ENCODE results near the gene CTSF.
"Not testable (repeated sequence)": the region's sequence is repeated elsewhere in the genome, so short reads cannot be mapped to it uniquely, and the experiment has no call there.

CTSF gene

DNA sequence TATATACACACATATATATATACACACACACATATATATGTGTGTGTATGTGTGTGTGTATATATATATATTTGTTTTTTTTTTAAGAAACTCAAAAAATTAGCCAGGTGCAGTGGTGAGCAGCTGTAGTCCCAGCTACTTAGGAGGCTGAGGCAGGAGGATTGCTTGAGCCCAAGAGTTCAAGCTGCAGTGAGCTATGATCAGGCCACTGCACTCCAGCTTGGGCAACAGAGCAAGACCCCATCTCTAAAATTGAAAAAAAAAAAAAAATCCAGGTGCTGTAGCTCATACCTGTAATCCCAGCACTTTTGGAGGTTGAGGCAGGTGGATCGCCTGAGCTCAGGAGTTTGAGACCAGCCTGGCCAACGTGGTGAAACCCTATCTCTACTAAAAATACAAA, 20.9 kb upstream of the CTSF start:
- DNase-seq: not testable (repeated sequence)

DNA sequence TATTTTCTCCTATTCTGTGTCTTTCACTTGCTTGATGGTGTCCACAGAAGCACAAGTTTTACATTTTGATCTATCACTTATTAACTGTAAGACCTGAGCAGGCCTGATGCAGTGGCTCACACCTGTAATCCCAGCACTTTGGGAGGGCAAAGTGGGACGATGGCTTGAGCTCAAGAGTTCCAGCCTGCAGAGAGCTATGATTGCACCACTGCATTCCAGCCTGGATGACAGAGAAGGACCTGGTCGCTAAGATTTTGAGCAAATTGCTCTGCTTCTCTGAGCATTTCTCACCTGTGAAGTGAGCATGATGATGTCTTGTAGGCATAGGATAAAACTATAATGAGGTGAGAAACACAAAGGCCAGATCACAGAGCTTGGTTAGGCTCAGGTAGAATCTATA, 17.7 kb upstream of the CTSF start:
- DNase-seq: no peak

DNA sequence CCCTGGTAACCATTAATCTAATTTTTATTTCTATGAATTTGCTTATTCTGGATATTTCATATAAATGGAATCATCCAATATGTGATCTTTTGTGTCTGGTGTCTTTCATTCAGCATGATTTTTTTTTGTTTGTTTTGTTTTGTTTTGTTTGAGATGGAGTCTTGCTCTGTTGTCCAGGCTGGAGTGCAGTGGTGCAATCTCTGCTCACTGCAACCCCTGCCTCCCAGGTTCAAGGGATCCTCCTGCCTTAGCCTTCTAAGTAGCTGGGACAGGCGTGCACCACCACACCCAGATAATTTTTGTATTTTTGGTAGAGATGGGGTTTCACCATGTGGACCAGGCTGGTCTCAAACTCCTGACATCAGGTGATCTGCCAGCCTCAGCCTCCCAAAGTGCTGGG, 17.0 kb upstream of the CTSF start:
- not testable (repeated sequence) for DNase-seq

DNA sequence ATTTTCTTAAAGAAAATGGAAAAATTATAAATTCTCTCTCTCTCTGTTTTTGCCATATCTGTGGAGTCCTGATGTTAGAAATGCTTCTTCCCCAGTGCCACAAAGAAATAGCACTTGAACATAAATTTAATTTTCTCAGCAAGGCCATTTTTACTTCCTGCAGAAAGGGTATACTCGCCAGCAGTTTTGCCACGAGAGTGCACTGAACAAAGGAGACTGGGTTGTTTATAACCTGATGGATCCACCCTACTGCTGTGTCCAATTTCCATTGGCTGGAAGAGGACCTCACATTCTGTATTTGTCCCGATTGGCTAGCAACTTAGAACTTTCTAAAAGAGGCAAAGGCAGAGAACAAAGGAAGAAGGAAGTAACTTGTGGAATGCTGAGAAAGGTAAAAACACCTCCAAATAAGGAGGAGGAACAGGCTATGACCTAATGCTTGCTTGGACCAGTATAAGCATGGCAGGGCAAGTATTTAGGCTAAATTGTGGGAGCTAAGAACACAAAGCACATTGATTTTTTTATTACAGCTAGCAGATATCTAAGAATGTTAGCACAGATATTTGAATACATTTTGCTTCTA, 14.2 kb upstream of the CTSF start:
- DNase-seq: not testable (repeated sequence)

DNA sequence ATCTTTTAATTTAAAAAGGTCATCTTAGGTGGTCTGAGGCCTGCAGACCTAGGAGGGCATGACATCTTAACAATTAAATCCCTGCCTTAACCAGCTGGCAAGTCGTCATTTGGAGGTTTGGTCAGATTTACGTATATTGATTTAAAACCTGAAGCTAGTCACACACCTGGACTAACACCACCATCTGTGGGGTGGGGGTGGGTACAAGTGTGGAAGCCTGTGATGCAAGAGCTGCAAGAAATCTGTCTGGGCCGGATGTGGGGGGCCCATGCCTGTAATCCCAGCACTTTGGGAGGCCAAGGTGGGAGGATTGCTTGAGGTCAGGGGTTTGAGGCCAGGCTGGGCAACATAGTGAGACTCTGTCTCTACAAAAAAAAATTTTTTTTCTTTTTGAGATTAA, 12.9 kb upstream of the CTSF start:
- DNase-seq: no peak

DNA sequence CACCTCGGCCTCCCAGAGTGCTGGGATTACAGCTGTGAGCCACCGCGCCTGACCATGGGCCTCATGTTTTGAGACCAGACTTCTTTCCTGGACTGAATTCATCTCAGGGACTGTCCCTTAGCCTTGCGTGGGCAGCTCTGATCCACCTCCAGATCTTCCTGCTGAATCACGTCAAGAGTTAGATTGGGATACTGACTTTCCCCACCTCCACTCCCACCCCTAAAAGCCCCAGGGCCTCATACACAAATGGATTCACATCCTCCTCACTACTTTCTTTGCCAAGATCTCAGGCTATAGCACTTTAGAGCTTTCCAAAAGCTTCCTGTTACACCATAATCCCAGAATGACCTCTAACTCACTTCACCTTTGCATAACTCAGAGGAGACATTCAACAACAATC, 12.4 kb upstream of the CTSF start:
- no peak for DNase-seq

DNA sequence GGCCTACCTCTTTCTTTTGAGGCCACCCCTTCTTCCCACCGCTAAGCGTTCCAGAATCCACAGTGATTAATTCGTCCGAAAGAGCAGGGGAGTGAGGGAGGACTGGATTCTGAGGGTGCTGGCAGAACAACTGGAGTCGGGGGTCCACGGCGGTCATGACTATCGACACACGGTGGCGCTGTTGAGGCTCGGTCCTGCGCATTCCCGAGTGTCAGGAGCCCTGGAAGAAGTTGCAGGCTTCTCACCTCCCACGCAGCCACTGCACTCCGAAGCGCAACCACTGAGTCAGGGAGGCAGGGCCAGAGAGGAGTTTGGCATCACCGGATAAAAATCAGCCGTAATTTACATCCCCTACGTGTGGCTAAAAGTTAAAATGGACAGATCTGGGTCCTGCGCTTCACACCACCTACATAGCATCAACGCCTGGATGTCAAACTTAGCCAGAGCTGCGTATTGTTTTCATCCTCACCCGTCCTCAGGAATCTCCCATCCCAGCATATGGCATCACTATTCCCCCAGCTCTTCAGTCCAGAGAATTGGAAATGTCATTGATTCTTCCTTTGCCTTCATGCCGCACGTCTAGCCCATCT, 10.7 kb upstream of the CTSF start:
- no peak for DNase-seq

DNA sequence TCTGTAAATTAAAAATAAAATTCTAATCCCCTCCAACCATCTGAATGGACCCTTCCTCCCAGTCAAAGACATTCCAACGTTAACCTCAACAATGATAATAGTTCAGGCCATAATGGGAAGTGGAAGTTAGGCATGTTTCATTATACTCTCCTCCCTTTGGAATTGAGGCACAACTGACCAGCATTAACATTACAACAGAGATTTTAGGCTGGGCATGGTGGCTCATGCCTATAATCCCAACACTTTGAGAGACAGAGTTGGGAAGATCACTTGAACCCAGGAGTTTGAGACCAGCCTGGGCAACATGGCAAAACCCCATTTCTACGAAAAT, 2.4 kb upstream of the CTSF start:
- DNase-seq: no peak

DNA sequence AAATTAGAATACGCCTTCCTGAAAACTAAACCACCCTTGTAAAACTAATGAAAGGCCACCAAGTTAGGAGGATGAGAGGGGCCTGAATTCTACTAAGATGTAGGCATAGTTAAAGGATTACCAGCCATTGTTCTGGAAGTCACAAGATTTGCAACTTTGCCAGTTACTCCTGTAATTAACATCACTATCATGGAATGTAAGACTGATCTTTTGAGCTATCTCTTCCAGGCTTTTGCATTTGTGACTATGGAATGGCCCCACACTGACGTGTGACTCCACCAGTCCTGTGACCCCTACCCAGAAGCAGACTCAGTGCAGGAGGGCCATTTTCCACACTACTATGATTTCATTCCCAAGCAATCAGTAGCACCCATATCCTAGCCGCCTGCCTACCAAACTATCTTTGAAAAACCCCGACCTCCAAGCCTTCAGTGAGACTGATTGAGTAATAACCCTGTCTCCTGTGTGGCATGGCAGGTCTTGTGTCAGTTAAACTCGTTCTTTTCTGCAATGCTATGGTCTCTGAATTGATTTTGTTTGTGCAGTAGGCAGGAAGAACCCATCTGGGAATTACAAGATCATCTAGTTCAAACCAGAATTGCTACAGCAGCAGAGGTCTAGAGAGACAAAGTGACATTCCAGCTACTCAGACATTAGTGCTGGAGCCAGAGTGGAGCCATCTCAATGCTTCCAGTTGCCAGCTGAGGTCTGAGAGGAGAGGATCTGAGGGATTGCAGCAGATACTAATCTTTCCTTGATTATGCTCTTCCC, 1.9 kb upstream of the CTSF start:
- no peak for DNase-seq

DNA sequence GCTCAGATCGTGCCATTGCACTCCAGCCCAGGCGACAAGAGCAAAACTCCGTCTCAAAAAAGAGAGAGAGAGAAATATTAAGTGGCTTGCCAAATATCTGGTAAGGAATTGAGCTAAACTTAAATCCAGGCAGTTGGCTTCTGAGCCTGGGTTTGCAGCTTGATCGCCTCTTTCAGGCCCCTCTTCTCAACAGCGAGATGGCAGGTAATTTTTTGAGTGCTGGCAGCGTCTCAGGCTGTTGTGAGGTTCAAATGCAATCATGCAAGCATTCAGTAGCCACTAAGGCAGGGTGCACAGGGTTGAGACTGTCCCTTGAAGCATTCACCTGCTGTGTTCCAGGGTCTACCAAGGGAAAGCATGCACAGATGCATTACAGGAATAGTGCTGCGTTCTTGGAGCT, 670 bp upstream of the CTSF start:
- no peak for DNase-seq

DNA sequence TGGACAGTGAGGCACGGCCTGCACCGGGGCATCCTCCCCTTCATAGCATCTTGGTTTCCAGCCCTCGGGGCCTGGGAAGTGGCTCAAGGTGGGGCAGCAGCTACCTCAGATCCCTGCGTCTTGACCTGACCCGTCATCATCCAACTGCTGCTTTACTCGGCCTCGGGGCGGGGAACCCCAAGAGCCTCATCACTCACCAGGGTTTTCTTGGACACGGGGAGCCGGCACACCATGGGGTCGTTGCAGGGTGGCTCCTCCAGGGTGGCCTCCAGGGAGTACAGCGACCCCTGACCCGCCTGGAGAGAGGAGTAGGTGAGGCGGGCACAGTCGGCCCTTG, 651 bp downstream of the CTSF start:
- DNase-seq: no peak

DNA sequence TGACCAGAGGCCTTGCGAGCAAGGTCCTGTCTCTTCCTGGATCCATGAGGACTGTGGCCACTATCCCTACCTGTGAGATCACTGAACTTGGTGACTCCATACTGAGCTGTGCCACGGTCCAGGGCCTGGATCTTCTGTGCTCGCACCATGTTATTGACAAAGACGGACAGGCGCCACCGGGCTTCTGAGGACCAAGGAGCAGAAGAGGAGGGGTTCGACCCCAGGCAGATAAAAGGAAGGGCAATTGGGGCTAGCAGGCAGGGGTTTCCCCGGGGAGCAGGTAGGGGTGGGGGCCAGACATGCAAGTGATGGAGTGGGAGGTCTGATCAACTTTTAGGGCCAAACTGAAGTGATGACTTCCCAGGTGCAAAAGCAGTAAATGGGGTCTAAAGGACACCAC, 2.2 kb downstream of the CTSF start:
- no peak for DNase-seq

DNA sequence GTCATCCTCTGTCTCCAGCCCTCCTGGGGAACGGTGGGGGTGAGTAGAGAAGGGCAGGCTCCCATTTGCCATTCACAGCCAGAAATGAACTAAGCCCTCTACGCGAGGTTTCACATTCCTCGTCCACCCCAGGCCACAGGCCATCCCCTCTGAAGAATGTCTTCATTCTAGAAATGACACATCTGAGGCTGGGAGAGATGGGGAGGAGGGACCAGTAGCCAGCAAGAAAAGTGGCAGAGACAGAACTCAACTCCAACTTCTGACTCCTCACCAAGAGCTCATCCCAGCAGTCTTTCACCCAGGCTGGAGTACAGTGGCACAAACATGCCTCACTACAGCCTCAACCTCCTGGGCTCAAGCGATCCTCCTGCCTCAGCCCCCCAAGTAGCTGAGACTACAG, 3.4 kb downstream of the CTSF start:
- DNase-seq: no peak

DNA sequence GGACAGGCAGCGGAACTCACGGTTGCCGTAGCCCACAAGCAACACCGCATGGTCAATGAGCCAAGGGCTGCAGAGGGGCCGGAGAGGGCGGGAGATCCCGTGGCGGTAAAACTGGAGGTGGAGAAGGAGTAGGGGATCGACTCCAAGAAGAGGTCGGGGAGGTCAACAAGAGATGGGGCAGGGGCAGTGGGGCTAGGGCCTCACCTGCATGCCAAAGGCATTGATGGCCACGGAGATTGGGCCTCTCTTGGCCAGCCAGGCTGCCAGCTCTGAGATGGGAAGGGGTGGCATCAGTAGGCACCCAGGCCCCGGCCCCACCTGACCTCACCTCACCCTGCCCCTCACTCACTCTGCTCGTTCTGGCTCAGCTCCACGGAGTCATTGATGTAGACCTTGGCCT, 3.9 kb downstream of the CTSF start:
- no peak for DNase-seq

DNA sequence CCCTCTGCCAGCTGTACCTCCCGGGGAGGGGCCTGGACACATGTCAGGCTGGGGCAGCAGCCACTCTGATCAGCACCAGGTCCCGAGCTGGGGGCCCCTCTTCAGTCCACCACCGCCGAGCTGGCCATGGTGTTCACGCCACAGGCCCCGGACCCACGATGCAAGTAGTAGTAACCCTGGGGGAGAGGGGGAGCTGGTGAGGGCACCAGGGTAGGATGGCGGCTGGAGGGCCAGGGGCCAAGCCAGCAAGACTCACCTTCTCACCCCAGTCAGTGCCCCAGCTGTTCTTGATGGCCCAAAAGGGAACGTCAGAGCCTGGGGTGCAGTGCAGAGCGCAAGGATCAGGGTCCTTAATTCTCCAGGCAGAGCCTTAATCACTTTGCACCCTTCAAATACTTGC, 4.6 kb downstream of the CTSF start:
- DNase-seq: no peak

DNA sequence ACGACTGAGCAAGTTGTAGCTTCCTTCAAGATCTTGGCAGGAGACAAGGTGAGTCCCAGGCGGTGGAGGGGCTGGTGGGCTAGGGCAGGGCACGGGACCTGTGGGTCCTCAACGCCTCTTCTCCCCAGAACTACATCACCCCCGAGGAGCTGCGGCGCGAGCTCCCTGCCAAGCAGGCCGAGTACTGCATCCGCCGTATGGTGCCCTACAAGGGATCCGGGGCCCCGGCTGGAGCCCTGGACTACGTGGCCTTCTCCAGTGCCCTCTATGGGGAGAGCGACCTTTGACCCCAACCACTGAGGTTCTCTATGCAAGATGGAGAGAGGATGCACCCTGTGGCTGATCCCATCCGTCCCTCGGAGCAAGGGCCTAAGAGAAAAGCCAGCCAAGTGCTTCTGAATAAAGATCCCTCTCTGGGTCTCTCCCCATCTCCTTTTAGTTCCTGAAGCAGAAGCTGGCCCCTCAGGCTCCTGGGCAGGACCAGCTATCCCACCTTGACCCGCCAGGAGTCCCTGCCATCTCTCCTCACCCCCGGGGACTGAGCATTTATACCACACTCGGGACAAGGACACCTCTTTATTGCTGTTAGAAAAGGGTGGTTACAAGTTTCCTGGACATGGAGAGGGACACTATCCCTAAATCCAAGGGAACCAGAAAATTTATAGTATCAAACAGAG, 5.4 kb downstream of the CTSF start:
- DNase-seq: no peak

DNA sequence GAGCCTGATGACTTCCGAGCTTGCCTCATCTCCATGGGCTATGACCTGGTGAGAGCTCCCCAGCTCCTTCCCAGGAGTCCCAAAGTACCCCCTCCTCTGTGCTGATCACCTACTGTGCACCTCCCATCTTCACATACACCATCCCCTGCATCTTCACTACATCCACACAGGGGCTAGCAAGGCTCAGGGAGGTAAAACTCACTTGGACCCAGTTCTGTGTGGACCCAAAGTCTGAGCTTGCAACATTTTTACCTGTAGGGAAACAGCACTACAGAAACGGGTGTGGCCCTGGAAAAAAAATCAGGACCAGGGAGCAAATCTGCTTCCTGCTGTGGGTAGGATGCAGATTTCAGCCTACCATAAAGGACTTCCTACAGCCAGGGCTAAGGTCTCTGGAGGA, 6.1 kb downstream of the CTSF start:
- DNase-seq: no peak

DNA sequence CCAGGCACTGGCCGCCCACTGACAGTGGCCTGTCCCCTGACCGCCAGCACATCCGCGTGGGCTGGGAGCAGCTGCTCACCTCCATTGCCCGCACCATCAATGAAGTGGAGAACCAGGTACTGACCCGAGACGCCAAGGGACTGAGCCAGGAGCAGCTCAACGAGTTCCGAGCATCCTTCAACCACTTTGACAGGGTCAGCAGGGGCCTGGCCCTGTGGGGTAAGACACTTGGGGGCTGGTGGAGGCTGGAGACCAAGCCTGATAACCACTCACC, 6.5 kb downstream of the CTSF start:
- DNase-seq: no peak

DNA sequence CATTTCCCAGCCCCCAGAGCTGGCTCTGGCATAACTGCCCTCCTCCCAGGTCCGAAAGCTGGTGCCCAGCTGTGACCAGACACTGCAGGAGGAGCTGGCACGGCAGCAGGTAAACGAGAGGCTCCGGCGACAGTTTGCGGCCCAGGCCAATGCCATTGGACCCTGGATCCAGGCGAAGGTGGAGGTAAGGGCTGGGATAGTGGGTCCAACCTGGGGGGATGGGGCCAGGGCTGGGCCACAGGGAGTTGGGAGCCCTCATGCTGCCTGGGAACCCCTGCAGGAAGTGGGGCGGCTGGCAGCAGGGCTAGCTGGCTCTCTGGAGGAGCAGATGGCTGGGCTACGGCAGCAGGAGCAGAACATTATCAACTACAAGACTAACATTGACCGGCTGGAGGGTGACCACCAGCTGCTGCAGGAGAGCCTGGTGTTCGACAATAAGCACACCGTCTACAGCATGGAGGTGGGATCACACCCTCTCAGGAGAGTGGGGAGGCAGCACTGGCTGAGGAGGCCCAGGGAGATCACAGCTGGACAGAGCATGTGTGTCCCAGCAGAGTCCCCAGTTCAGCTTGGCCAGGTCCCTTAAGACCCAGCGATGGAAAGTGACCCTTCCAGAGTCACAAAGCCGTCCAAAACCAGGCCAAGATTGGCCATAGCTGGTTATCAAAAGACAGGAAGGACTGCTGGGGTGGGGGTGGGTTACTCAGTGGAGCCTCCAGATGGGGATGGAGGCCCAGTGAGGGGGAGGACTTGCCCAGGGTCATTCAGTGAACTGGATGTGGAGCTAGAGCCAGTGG, 7.0 kb downstream of the CTSF start:
- no peak for DNase-seq

DNA sequence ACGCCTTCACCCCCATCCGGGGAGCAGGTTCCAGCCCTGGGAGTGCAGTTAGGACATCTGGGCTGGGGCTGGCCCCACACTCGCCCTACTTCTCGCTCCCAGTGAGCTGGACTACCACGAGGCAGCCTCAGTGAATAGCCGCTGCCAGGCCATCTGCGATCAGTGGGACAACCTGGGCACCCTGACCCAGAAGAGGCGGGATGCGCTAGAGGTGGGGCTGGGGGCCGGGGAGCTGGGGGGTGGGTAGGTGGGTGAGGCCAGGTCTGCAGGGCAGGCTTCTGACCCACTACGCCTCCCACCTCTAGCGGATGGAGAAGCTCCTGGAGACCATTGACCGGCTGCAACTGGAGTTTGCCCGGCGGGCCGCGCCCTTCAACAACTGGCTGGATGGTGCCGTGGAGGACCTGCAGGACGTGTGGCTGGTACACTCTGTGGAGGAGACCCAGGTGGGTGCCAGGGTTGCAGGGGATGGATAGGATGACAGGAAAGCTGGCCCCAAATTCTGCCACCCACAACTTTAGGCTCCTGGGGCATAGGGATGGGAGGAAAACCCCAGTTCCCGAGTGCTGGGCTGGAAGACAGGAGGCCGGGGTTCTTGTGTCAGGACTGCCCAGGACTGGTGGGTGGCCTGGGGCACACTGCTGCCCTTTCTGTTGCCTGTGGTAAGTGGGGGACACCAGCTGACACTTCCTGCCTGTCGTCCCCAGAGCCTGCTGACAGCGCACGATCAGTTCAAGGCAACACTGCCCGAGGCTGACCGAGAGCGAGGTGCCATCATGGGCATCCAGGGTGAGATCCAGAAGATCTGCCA, 8.3 kb downstream of the CTSF start:
- no peak for DNase-seq

DNA sequence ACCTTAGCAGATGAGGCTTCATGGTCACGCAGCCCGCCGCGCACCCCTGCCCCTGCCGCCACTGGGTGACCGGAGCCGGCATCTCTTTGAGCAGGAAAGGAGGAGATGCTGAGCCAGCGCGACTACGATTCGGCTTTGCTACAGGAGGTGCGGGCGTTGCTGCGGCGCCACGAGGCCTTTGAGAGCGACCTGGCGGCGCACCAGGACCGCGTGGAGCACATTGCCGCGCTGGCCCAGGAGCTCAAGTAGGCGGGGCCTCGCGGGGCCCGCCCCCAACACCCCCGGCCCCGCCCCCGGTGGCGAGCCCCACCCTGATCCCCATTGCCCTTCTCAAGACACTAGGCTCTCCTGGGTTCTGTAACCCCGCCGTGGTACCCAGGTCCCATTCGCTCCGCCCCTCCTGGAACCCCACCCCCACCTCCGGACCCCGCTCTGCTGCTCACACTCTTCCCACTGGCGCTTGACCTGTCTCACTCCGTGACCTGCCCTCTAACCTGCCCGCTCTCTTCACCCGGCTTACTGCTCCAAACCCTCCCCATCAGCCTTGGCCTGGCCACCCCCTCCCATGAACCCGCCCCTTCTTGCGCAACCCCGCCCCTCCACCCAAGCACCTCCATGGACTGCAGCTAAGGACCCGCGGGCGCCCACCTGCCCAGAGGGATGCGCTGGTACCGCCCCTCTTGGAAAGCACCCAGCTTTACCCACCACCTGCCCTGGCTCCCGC, 9.1 kb downstream of the CTSF start:
- no peak for DNase-seq

DNA sequence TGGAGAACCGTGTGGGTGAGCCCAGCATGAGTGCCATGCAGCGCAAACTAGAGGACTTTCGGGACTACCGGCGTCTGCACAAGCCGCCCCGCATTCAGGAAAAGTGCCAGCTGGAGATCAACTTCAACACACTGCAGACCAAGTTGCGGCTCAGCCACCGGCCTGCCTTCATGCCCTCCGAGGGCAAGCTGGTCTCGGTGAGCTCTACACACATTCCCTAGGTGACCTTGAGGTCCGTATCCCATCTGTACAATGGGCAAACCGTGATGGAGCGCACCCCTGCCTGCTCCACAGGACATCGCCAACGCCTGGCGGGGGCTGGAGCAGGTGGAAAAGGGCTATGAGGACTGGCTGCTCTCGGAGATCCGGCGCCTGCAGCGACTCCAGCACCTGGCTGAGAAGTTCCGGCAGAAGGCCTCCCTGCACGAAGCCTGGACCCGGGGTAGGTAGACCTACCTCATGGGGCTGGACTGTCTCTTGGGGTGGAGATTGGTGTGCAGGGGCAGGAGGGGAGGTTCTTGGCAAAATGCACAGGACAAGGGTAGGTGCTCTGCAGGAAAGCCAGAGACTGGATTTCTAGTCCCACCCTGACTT, 10.6 kb downstream of the CTSF start:
- no peak for DNase-seq
